LHCN-M2 (cell line): ENCODE results near the gene MTMR10. TPM values are rescaled to one million over a fixed set of nuclear protein-coding genes. Genes with fewer than 3 reads are reported as not detected.

Experiments
- DNase-seq: peaks from one replicate; pipeline ENCODE4 v3.0.0-alpha.2; 2012; ENCODE audit warnings: low read depth
- polyA plus RNA-seq: library from polyadenylated mRNA; unstranded; fragments of >200 nt; gene quantifications from one replicate; pipeline ENCODE4 v1.2.1, GENCODE V29; 2012; ENCODE audit warnings: missing spikeins
- total RNA-seq: library from RNA; depleted of rRNA; stranded (reverse); fragments of >200 nt; gene quantifications from 2 replicates; pipeline ENCODE4 v1.2.3, GENCODE V29; 2014; rRNA removed

MTMR10 gene
- total RNA-seq, result 8.8 and 10.3 TPM in 2 replicates
- polyA plus RNA-seq, result 4.3 TPM

GRCh38 chr15:30991255-30992235 lies at the start of gene MTMR10:
Gene MTMR10 (minus strand): TSS chr15:30991628. CDS start chr15:30991506, 122 bp downstream.
- DNase-seq, result peak; percentile 64

GRCh38 chr15:31040611-31041010 lies 49.2 kb upstream of the MTMR10 start:
- no peak for DNase-seq

GRCh38 chr15:31039961-31040360 lies 48.5 kb upstream of the MTMR10 start:
- no peak for DNase-seq

- no peak for DNase-seq
These were observed 46.5 kb upstream of the MTMR10 start for GRCh38 chr15:31037731-31038477.

- DNase-seq, result no peak
These were observed 45.4 kb upstream of the MTMR10 start for GRCh38 chr15:31036783-31037182.

GRCh38 chr15:31035610-31036009 lies 44.2 kb upstream of the MTMR10 start:
- DNase-seq, result no peak

GRCh38 chr15:31034152-31034551 lies 42.7 kb upstream of the MTMR10 start:
- DNase-seq, result no peak

- DNase-seq, result no peak
These were observed 41.5 kb upstream of the MTMR10 start for GRCh38 chr15:31032961-31033371.

GRCh38 chr15:31031471-31032067 lies 40.1 kb upstream of the MTMR10 start:
- DNase-seq, result no peak

GRCh38 chr15:31027910-31028578 lies 36.6 kb upstream of the MTMR10 start:
- DNase-seq, result no peak

- DNase-seq, result no peak
These were observed 34.6 kb upstream of the MTMR10 start for GRCh38 chr15:31025996-31026395.

- no peak for DNase-seq
These were observed 33.6 kb upstream of the MTMR10 start for GRCh38 chr15:31024979-31025378.

GRCh38 chr15:31024330-31024729 lies 32.9 kb upstream of the MTMR10 start:
- DNase-seq, result peak; percentile 73

GRCh38 chr15:31023841-31024240 lies 32.4 kb upstream of the MTMR10 start:
- DNase-seq, result no peak

- DNase-seq, result no peak
These were observed 29.7 kb upstream of the MTMR10 start for GRCh38 chr15:31021067-31021665.

GRCh38 chr15:31020542-31020941 lies 29.1 kb upstream of the MTMR10 start:
- DNase-seq, result no peak

GRCh38 chr15:31019986-31020385 lies 28.6 kb upstream of the MTMR10 start:
- DNase-seq, result no peak

- no peak for DNase-seq
These were observed 25.9 kb upstream of the MTMR10 start for GRCh38 chr15:31017311-31017710.

- peak; percentile 8 for DNase-seq
These were observed 25.1 kb upstream of the MTMR10 start for GRCh38 chr15:31016446-31016915.

- DNase-seq, result no peak
These were observed 23.1 kb upstream of the MTMR10 start for GRCh38 chr15:31014608-31014925.
